Left lung (tissue), 10 donors: ENCODE measurements around the gene SUGP1. TPM values are rescaled to one million over a fixed set of nuclear protein-coding genes. Genes with fewer than 3 reads are reported as not detected.

Source experiments
- ATAC-seq: fragments of 200-7000 bp; cut with Tn5 transposase; one replicate; pipeline ENCODE4 v1.9.1; 2020; ENCODE audit warnings: moderate library complexity
- DNase-seq, 4 donors: peaks; one replicate each; pipeline ENCODE4 v3.0.0-alpha.2; 2013 to 2020
- H3K27ac ChIP-seq, 2 donors: fragments of 200-600 bp; sonication (generic) in 1 of 2; one replicate each; pipeline versions ENCODE4 v1.5.0 to v1.8.0; 2020 to 2021
- H3K27me3 ChIP-seq, 2 donors: fragments of 200-600 bp; sonication (generic) in 1 of 2; one replicate each; pipeline versions ENCODE4 v1.5.0 to v1.8.0; 2020 to 2021
- H3K36me3 ChIP-seq, 2 donors: fragments of 200-600 bp; sonication (generic) in 1 of 2; one replicate each; pipeline versions ENCODE4 v1.5.0 to v1.8.0; 2020 to 2021
- H3K4me1 ChIP-seq, 2 donors: fragments of 200-600 bp; one replicate each; pipeline ENCODE4 v1.8.0; 2021
- H3K4me3 ChIP-seq, 2 donors: fragments of 200-600 bp; sonication (generic) in 1 of 2; one replicate each; pipeline versions ENCODE4 v1.5.0 to v1.8.0; 2020 to 2021; ENCODE audit warnings: mild to moderate bottlenecking in 1 of 2
- H3K9me3 ChIP-seq, 2 donors: fragments of 200-600 bp; sonication (generic) in 1 of 2; one replicate each; pipeline versions ENCODE4 v1.5.0 to v1.8.0; 2020 to 2021
- CTCF ChIP-seq, 2 donors: fragments of 200-600 bp; sonication (generic) in 1 of 2; IDR thresholded peaks; one replicate each; pipeline versions ENCODE4 v1.5.0 to v1.8.0; 2021; ENCODE audit warnings: antibody characterized with exemption in 2 of 2
- intact Hi-C, 2 donors: fragments of 100-400 bp; cut with DNase I; formaldehyde crosslinking; loops; one replicate each; pipeline versions ENCODE4 v1.11.2 to v1.14.2; 2022
- polyA plus RNA-seq, 6 donors: library from polyadenylated mRNA; unstranded; fragments of 120-200 nt; gene quantifications; one replicate each; pipeline ENCODE4 v1.2.1, GENCODE V29; 2013; ENCODE audit not compliant: insufficient read length in 6 of 6
- total RNA-seq, 2 donors: library from RNA; stranded (reverse); fragmentation: NEBNext Ultra II Directional; extraction: Animal tissue kit (Norgen Biotek cat#: 25700); gene quantifications; one replicate each; pipeline ENCODE4 v1.2.1, GENCODE V29; 2021
- donor health status: DM: no; HTN: yes; CAD: no.
- donor health status: DM: no; HTN: no; CAD: no.

Gene SUGP1
- total and polyA plus RNA-seq, 8 donors, result 35.6 to 52.4 (median 45.9) TPM

- no peak for DNase-seq
- Histone ChIP-seq H3K36me3 (peaks cover 0 to 56% of the 10 kb centered on the region in 2 donors), H3K4me3 (no peak overlapping the region), H3K9me3 (no peaks in the 10 kb centered on the region), H3K27me3 (no peaks in the 10 kb centered on the region), H3K4me1 (peaks cover 9 to 56% of the 10 kb centered on the region in 2 donors), H3K27ac (no peak overlapping the region)
- ATAC-seq, result no peak
- no peak for TF ChIP-seq CTCF (IDR thresholded peaks at IDR 0.05)
- intact Hi-C loops, result no loop called here
Measured at GRCh38 chr19:19324059-19324770, 3.9 kb upstream of the SUGP1 start.

DNA sequence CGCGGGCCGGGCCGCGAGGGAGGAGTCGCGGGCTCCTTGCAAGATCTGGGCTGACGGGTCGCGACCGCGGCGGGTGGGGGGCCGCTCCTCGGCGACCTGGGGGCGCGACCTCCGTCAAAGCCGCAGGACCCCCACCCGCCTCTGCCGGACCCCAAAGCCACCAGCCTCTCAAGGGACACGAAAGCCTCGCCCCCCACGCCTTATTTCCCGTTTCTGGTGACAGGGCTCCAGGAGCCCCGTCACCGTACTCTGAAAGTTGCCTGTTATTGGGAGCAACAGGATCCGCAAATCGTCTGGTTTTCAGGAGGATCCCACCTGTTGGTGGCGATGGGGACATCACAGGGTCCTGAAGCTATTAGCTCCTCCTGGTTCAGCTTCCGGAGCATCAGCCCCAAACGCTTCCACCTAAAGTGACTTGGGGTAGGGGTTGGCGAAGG is 850 bp upstream of the SUGP1 start:
- Histone ChIP-seq H3K9me3 (no peaks in the 10 kb centered on the region), H3K36me3 (peaks cover 0 to 34% of the 10 kb centered on the region in 2 donors), H3K4me1 (peaks cover 11 to 41% of the 10 kb centered on the region in 2 donors), H3K27ac (peak overlapping the region; percentile 88 to 90), H3K27me3 (no peaks in the 10 kb centered on the region), H3K4me3 (peak overlapping the region; percentile 99 to 100)
- TF ChIP-seq CTCF (IDR thresholded peaks at IDR 0.05), result no peak
- ATAC-seq (no peak), DNase-seq (no peak)
- intact Hi-C loops, result no loop called here

GRCh38 chr19:19319732-19320360 is 463 bp downstream of the SUGP1 start:
- H3K27ac ChIP-seq, result peak overlapping the region; percentile 88 to 90
- DNase-seq (no peak), ATAC-seq (peak; percentile 4)
- no peak for TF ChIP-seq CTCF (IDR thresholded peaks at IDR 0.05)
- H3K4me1 ChIP-seq, result peaks cover 11 to 41% of the 10 kb centered on the region in 2 donors
- H3K4me3 ChIP-seq, result peak overlapping the region; percentile 99 to 100
- intact Hi-C loops, result no loop called here
- no peaks in the 10 kb centered on the region for H3K27me3 ChIP-seq
- H3K9me3 ChIP-seq, result no peaks in the 10 kb centered on the region
- peaks cover 0 to 34% of the 10 kb centered on the region in 2 donors for H3K36me3 ChIP-seq

DNA sequence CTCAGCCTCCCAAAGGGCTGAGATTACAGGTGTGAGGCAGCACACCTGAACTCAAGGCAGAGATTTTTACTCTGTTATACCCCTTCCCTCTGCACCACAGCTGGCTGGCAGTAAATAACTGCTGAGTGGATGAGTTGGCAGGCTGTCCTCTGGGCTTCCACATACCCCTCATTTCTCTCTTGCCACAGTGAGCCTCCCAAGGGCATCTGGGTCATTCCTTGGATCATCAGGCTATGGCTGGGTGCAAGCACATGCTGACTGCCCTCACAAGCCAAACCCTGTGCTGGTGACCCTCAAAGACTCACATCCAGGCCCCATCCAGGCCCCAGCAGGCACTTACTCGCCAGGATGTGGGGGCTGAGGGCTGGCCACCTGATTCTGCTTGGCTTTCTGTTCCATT is 4.2 kb downstream of the SUGP1 start:
- Histone ChIP-seq H3K4me1 (peaks cover 5 to 9% of the 10 kb centered on the region in 2 donors), H3K36me3 (peaks cover 0 to 53% of the 10 kb centered on the region in 2 donors), H3K9me3 (no peaks in the 10 kb centered on the region), H3K27me3 (no peaks in the 10 kb centered on the region), H3K27ac (no peak overlapping the region), H3K4me3 (no peak overlapping the region)
- TF ChIP-seq CTCF (IDR thresholded peaks at IDR 0.05), result no peak
- ATAC-seq (no peak), DNase-seq (no peak)
- intact Hi-C loops, result no loop called here

DNA sequence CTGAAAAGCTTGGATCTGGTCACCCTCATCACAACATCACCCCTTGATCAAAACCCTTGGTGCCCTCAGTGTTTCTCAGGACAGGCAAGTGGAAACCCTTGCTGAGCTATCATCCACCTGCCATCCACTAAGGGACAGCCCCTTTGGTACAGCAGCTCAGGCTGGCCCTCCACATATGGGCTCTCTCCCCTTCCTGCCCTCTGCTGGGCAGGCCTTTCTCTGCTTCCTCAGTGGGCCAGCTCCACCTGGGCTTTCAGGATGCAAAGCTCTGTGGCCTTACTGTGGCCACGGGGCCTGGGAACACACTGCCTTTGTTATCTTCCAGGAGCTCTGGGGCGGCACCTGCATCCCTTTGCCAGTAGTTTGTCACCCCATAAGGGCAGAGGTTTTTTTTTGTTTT is 4.9 kb downstream of the SUGP1 start:
- H3K9me3 ChIP-seq, result no peaks in the 10 kb centered on the region
- no peak overlapping the region for H3K27ac ChIP-seq
- no peak overlapping the region for H3K4me3 ChIP-seq
- DNase-seq (no peak), ATAC-seq (no peak)
- intact Hi-C loops, result no loop called here
- H3K4me1 ChIP-seq, result peaks cover 5 to 9% of the 10 kb centered on the region in 2 donors
- TF ChIP-seq CTCF (IDR thresholded peaks at IDR 0.05), result no peak
- H3K36me3 ChIP-seq, result peaks cover 0 to 60% of the 10 kb centered on the region in 2 donors
- H3K27me3 ChIP-seq, result no peaks in the 10 kb centered on the region
